Naive thymus-derived CD4-positive, alpha-beta T cell (primary cell): ENCODE data around the gene PRX. TPM values are rescaled to one million over a fixed set of nuclear protein-coding genes. Genes with fewer than 3 reads are reported as not detected.

ENCODE experiments used
- ATAC-seq: fragments of 150-1000 bp; cut with Tn5 transposase; 2 replicates; pipeline ENCODE4 v1.10.0; 2021; ENCODE audit warnings: mild to moderate bottlenecking, moderate library complexity
- CTCF ChIA-PET: fragments of 350-600 bp; sonication (Branson Sonifier 250); formaldehyde crosslinking; loops from one replicate; lab custom pipeline; 2021; ENCODE audit warnings: antibody characterized with exemption; lab: Charles Lee
- POLR2A ChIA-PET: fragments of 350-600 bp; sonication (Branson Sonifier 250); formaldehyde crosslinking; loops from one replicate; lab custom pipeline; 2021; ENCODE audit warnings: antibody characterized with exemption, inconsistent platforms; lab: Charles Lee
- DNase-seq, 9 donors: peaks; one replicate each; pipeline versions ENCODE4 v3.0.0 to v3.0.0-alpha.2; 2020 to 2022; ENCODE audit warnings: mixed read lengths in 1 of 9
- H3K27ac ChIP-seq: one replicate; pipeline ENCODE4 v1.7.0; 2013; ENCODE audit warnings: mild to moderate bottlenecking, low read depth, low read length, moderate library complexity
- H3K27me3 ChIP-seq, 2 donors: one replicate each; pipeline ENCODE4 v1.7.0; 2013; ENCODE audit warnings: low read length in 2 of 2, mild to moderate bottlenecking in 2 of 2, moderate library complexity in 2 of 2; ENCODE audit not compliant: control insufficient read depth in 2 of 2, insufficient read depth in 2 of 2
- H3K36me3 ChIP-seq, 3 experiments: 1 replicate in 2 of 3; 2 replicates in 1 of 3; pipeline ENCODE4 v1.7.0; 2013; ENCODE audit warnings: low read length in 3 of 3, mild to moderate bottlenecking in 3 of 3, moderate library complexity in 1 of 3; ENCODE audit not compliant: insufficient read depth in 3 of 3, control insufficient read depth in 2 of 3
- H3K4me1 ChIP-seq, 2 donors: one replicate each; pipeline ENCODE4 v1.7.0; 2013; ENCODE audit warnings: low read length in 2 of 2, mild to moderate bottlenecking in 2 of 2, moderate library complexity in 1 of 2; ENCODE audit not compliant: control insufficient read depth in 2 of 2, insufficient read depth in 2 of 2
- H3K4me3 ChIP-seq: 2 replicates; pipeline ENCODE4 v1.7.0; 2013; ENCODE audit warnings: mild to moderate bottlenecking, low read length
- H3K9me3 ChIP-seq, 3 experiments: 1 replicate in 2 of 3; 2 replicates in 1 of 3; pipeline ENCODE4 v1.7.0; 2013; ENCODE audit warnings: low read length in 3 of 3; ENCODE audit not compliant: control insufficient read depth in 2 of 3
- H3K27ac Mint-ChIP-seq, 9 donors: one replicate each; pipeline ENCODE4 v1.8.0; 2020 to 2022; ENCODE audit warnings: mixed read lengths in 9 of 9, mild to moderate bottlenecking in 8 of 9, moderate library complexity in 5 of 9, inconsistent platforms in 2 of 9
- H3K27me3 Mint-ChIP-seq, 5 donors: one replicate each; pipeline ENCODE4 v1.8.0; 2021 to 2022; ENCODE audit warnings: mixed read lengths in 5 of 5, mild to moderate bottlenecking in 1 of 5
- H3K36me3 Mint-ChIP-seq, 5 donors: one replicate each; pipeline ENCODE4 v1.8.0; 2020 to 2022; ENCODE audit warnings: mixed read lengths in 5 of 5, mild to moderate bottlenecking in 3 of 5, inconsistent platforms in 1 of 5
- H3K4me1 Mint-ChIP-seq, 7 donors: one replicate each; pipeline ENCODE4 v1.8.0; 2020 to 2022; ENCODE audit warnings: mixed read lengths in 7 of 7, mild to moderate bottlenecking in 3 of 7, inconsistent platforms in 1 of 7
- H3K4me3 Mint-ChIP-seq, 10 donors: one replicate each; pipeline ENCODE4 v1.8.0; 2020 to 2022; ENCODE audit warnings: mild to moderate bottlenecking in 10 of 10, mixed read lengths in 10 of 10, moderate library complexity in 6 of 10, inconsistent platforms in 2 of 10
- H3K9me3 Mint-ChIP-seq, 11 donors: one replicate each; pipeline ENCODE4 v1.8.0; 2020 to 2022; ENCODE audit warnings: mixed read lengths in 11 of 11, mild to moderate bottlenecking in 4 of 11, inconsistent platforms in 1 of 11, moderate library complexity in 1 of 11
- intact Hi-C, 2 donors: fragments of 100-400 bp; cut with micrococcal nuclease; formaldehyde crosslinking; loops; one replicate each; pipeline ENCODE4 v1.15.1; 2023
- polyA plus RNA-seq, 2 donors: library from polyadenylated mRNA; unstranded; fragments of 300-500 nt; fragmentation: Illumina TruSeq; gene quantifications; one replicate each; pipeline ENCODE4 v1.2.3, GENCODE V29; 2021
- total RNA-seq, 6 experiments: library from RNA in 5 of 6; stranded (reverse) in 5 of 6; gene quantifications; 1 replicate in 5 of 6; 2 replicates in 1 of 6; pipeline ENCODE4 v1.2.3 and lab custom pipeline; 2021 to 2026

The PRX gene
- total and polyA plus RNA-seq, 7 experiments from 2014 or later: 0.14 to 4.0 (median 1.9) TPM

DNA sequence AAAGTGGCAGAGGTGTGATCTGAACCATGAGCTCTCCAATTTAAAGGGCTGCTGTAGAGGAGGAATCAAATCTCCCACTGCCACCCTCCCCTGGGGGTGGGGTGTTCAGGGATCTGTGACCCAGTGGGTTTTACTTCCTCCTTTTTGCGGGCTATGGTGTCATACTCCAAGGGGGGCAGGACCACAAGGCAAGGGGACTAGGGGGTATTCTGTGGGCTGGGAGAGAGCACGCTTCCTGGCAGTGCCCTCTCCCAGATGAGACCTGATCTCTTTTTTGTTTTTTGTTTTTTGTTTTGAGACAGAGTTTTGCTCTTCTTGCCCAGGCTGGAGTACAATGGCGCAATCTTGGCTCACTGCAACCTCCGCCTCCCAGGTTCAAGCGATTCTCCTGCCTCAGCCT is 54.4 kb downstream of the PRX start:
- H3K4me1 Mint-ChIP-seq: peaks cover 18 to 36% (median 28%) of the 10 kb centered on the region in 7 donors
- no peak overlapping the region for H3K27ac Mint-ChIP-seq
- CTCF ChIA-PET: no interaction called here
- H3K36me3 Mint-ChIP-seq: peaks cover 0 to 14% (median 3%) of the 10 kb centered on the region in 5 donors
- no peak overlapping the region for H3K4me3 Mint-ChIP-seq
- intact Hi-C loops: no loop called here
- no peaks in the 10 kb centered on the region for H3K27me3 Mint-ChIP-seq
- Histone ChIP-seq H3K4me1 (no peaks in the 10 kb centered on the region), H3K9me3 (no peaks in the 10 kb centered on the region), H3K27me3 (no peaks in the 10 kb centered on the region), H3K27ac (no peak overlapping the region), H3K36me3 (no peaks in the 10 kb centered on the region), H3K4me3 (no peak overlapping the region)
- H3K9me3 Mint-ChIP-seq: peaks cover 0 to 4% (median 0%) of the 10 kb centered on the region in 11 donors
- ATAC-seq (peak; percentile 89), DNase-seq (no peak)
- POLR2A ChIA-PET: no interaction called here

DNA sequence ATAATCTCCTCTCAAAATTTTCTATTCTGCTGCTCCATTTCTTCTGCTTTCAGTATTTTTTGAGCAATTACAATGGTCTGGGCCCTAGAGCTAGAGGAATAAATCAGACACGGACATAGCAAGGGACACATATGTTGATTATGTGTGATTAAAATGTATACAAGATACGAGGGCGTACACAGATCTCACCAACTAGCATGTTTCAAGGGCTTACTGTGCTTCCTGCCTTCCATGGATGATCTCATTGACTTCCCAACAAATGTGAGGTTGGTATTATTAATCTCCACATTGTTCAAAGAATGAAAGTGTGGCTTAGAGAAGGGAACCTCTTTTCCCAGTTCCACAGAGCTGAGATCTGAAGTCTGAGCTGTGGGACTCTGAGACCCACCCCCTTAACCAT is 55.5 kb downstream of the PRX start:
- Histone ChIP-seq H3K4me1 (no peaks in the 10 kb centered on the region), H3K36me3 (no peaks in the 10 kb centered on the region), H3K27me3 (no peaks in the 10 kb centered on the region), H3K9me3 (no peaks in the 10 kb centered on the region), H3K27ac (no peak overlapping the region), H3K4me3 (no peak overlapping the region)
- H3K4me1 Mint-ChIP-seq: peaks cover 13 to 29% (median 21%) of the 10 kb centered on the region in 7 donors
- H3K27ac Mint-ChIP-seq: peak overlapping the region in 1 of 9 donors; percentile 70
- peaks cover 0 to 14% (median 2%) of the 10 kb centered on the region in 5 donors for H3K36me3 Mint-ChIP-seq
- DNase-seq (no peak), ATAC-seq (no peak)
- H3K9me3 Mint-ChIP-seq: peaks cover 0 to 4% (median 0%) of the 10 kb centered on the region in 11 donors
- H3K4me3 Mint-ChIP-seq: no peak overlapping the region
- no peaks in the 10 kb centered on the region for H3K27me3 Mint-ChIP-seq
- intact Hi-C loops: no loop called here
- ChIA-PET POLR2A (no interaction called here), CTCF (no interaction called here)

DNA sequence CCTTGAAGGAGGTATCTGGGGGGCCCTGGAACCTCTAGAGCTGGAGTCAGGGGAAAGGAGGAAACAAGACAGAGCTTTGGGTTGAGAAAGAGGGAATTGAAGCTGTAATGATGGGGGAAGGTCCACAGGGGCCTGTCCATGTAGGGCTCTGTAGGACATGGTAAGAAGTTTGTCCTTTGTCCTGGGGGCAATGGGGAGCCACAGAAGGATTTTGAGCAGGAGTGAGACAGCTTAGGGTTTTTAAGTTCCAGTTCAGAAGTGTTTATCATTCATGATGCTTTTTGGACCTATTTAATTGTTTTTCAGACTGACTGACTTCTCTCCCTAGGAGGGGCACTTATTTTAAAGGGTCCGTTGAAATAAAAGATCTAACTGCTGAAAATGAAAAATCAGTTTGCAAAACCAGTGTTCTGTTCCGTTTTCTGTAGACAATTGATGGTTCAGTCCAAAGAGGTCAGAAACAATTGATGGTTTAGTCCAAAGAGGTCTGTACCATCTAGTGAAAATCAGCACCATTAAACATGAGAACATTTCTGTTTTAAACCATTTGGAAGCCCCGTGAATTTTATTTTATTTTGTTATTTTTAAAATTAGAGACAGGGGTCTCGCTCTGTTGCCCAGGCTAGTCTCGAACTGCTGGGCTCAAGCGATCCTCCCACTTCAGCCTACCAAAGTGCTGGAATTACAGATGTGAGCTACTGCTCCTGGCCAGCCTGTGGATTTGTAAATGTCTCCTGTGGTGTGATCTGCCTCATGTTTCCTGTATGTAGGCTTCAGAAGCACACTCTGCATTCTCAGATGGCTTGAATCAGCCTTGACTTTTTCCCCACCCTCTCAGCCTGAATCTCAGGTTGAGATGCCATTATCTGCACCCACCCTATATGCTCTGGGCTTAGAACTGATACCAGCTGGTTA is 56.2 kb downstream of the PRX start:
- Histone ChIP-seq H3K36me3 (no peaks in the 10 kb centered on the region), H3K27me3 (no peaks in the 10 kb centered on the region), H3K27ac (no peak overlapping the region), H3K4me1 (no peaks in the 10 kb centered on the region), H3K4me3 (no peak overlapping the region), H3K9me3 (no peaks in the 10 kb centered on the region)
- DNase-seq: no peak
- H3K36me3 Mint-ChIP-seq: peaks cover 0 to 9% (median 2%) of the 10 kb centered on the region in 5 donors
- peak overlapping the region in 1 of 10 donors; percentile 5 for H3K4me3 Mint-ChIP-seq
- ChIA-PET CTCF (interaction anchor here (0.6 kb wide), 1 partner anchor 44 kb away, joined by 3 read pairs; no protein-coding TSS in a partner anchor), POLR2A (no interaction called here)
- peaks cover 13 to 23% (median 20%) of the 10 kb centered on the region in 7 donors for H3K4me1 Mint-ChIP-seq
- no peak for ATAC-seq
- intact Hi-C loops: no loop called here
- no peak overlapping the region for H3K27ac Mint-ChIP-seq
- peaks cover 0 to 4% (median 0%) of the 10 kb centered on the region in 11 donors for H3K9me3 Mint-ChIP-seq
- H3K27me3 Mint-ChIP-seq: no peaks in the 10 kb centered on the region

DNA sequence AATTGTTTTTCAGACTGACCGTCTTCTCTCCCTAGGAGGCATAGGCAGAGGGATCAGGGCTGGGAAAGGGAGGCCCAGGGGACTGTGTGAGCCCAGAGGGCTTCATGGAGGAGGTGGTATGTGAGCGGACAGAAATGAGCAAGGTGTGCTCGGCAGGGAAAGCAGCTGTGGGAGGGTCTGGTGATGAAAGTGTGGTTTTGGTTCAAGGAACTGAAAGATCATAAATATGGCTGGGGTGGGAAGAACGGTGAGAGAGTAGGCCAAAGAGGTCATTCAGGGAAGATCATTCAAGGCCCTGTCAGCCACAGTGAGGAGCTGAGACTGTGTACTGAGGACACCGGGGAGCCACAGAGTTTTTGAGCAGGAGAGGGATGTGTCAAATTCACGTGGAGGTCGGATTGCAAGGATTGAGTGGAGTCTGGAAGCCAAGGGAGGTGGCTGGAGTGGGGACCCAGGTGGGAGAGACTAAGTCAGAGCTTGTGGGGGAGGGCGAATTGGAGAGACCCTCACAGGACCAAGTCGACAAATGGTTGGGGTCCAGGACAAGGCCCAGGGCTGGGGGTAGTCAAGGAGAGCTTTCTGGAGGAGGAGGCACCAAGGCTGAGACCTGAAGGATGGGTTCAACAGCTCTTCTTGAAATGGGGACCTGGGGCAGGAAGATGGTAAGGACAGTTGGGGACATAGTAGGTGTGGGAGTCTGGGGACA is 57.0 kb downstream of the PRX start:
- intact Hi-C loops: no loop called here
- ChIA-PET CTCF (interaction anchor here (0.6 to 1.1 kb wide), 2 partner anchors 45 to 51 kb away, joined by 3 read pairs; no protein-coding TSS in a partner anchor), POLR2A (no interaction called here)
- Mint-ChIP-seq H3K36me3 (peaks cover 0 to 5% (median 0%) of the 10 kb centered on the region in 5 donors), H3K9me3 (peaks cover 0 to 2% (median 0%) of the 10 kb centered on the region in 11 donors), H3K27me3 (no peaks in the 10 kb centered on the region), H3K4me1 (peaks cover 13 to 29% (median 20%) of the 10 kb centered on the region in 7 donors), H3K4me3 (no peak overlapping the region), H3K27ac (peak overlapping the region in 1 of 9 donors; percentile 85)
- DNase-seq (no peak), ATAC-seq (no peak)
- Histone ChIP-seq H3K27ac (no peak overlapping the region), H3K27me3 (no peaks in the 10 kb centered on the region), H3K4me3 (no peak overlapping the region), H3K4me1 (no peaks in the 10 kb centered on the region), H3K9me3 (no peaks in the 10 kb centered on the region), H3K36me3 (no peaks in the 10 kb centered on the region)

DNA sequence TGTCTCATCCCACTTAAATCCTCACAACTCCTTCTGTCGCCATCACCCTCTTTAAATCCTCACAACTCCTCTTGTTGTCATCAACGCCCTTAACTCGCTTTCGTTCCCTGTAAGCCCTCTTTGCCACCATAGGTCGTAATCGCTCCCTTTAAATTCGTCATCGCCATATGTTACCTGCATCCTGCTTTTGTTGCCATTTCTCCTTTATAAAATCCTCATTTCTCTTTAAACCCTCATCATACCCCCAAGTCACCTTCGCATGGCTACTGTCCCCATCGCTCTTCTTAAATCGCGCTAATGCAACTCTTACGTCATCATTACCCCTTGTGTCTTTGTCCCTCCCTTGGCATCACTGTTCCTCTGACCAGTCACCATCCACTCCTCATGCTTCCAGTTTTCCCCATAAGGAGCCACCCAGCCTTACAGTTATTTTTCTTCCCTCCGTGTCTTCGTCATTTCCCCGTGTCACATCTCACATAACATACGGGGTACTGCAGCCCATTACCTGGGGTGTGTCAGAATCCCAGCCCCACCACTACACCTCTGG is 64.1 kb downstream of the PRX start:
- ChIA-PET POLR2A (interaction anchor here (1.0 to 1.5 kb wide), 6 partner anchors 64 to 1020 kb away, joined by 3 to 8 read pairs (median 4); partner anchors contain the start of genes AKT2, BLVRB, SERTAD1 and SERTAD3), CTCF (interaction anchor here (0.6 kb wide), 1 partner anchor 1715 kb away, joined by 3 read pairs; no protein-coding TSS in a partner anchor)
- Histone ChIP-seq H3K27ac (peak overlapping the region; percentile 86), H3K27me3 (no peaks in the 10 kb centered on the region), H3K36me3 (no peaks in the 10 kb centered on the region), H3K4me3 (peak overlapping the region; percentile 61), H3K4me1 (peaks cover 7 to 14% of the 10 kb centered on the region in 2 donors), H3K9me3 (no peaks in the 10 kb centered on the region)
- DNase-seq: peak in 3 of 9 donors; percentile 12 to 26 (median 20)
- Mint-ChIP-seq H3K27me3 (peaks cover 0 to 2% (median 0%) of the 10 kb centered on the region in 5 donors), H3K4me3 (peak overlapping the region; percentile 83 to 99 (median 96)), H3K9me3 (peaks cover 0 to 4% (median 0%) of the 10 kb centered on the region in 11 donors), H3K36me3 (peaks cover 0 to 5% (median 0%) of the 10 kb centered on the region in 5 donors), H3K27ac (peak overlapping the region; percentile 81 to 97 (median 91)), H3K4me1 (peaks cover 20 to 51% (median 44%) of the 10 kb centered on the region in 7 donors)
- ATAC-seq: no peak
- intact Hi-C loops: loop anchor here (1.0 to 5.0 kb wide), 15 partner anchors 55 to 1978 kb away; partner anchors contain the start of genes AKT2 (in 2 of the 2), B9D2 (in 1 of the 2), MAP3K10 (in 1 of the 2) and MEGF8 (in 1 of the 2)
